Coronary artery (tissue), 2 donors: ENCODE data around the gene SEC14L1.
"Not testable (repeated sequence)": the region's sequence is repeated elsewhere in the genome, so short reads cannot be mapped to it uniquely, and the experiment has no call there.

Experiments
- DNase-seq: peaks from one replicate; pipeline ENCODE4 v3.0.0-alpha.2; 2017; ENCODE audit warnings: low spot score
- H3K27ac ChIP-seq, 2 donors: fragments of 200-600 bp; sonication (generic); one replicate each; pipeline ENCODE4 v1.5.1; 2016 to 2019
- H3K4me3 ChIP-seq: fragments of 200-600 bp; sonication (generic); 2 replicates; pipeline ENCODE4 v1.5.1; 2016; ENCODE audit warnings: mild to moderate bottlenecking, moderate library complexity
- TF ChIP-seq, protein P1 (sequence below): fragments of 200-600 bp; sonication (generic); IDR thresholded peaks from one replicate; pipeline ENCODE4 v1.5.1; 2019; ENCODE audit warnings: antibody characterized with exemption

The SEC14L1 gene

DNA sequence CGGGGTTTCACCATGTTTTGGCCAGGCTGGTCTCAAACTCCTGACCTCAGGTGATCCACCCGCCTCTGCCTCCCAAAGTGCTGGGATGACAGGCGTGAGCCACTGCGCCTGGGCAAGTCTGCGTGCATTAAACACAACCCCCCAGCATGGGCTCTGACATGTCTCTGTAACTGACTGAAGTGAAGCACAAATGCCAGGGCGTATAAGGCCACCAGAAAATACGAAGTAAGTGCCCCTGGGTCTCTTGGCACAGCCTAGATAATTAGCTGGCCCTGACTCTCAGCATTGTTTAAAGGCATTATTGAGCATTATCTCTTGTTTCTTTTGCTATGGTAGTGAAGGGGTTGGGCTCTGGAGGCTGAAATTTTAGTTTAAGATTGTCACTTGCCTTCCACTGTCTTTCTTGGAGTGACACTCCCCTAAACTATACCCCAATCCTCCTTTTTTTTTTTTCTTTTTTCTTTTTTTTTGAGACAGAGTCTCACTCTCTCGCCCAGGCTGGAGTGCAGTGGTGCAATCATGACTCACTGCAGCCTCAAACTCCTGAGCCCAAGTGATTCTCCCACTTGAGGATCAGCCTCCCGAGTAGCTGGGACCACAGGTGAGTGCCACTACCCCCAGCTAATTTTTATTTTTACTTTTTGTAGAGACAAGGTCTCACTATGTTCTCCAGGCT is 8.2 kb upstream of the SEC14L1 start:
- Histone ChIP-seq H3K27ac (no peak overlapping the region), H3K4me3 (no peak overlapping the region)
- DNase-seq = no peak
- TF ChIP-seq, protein P1, sequence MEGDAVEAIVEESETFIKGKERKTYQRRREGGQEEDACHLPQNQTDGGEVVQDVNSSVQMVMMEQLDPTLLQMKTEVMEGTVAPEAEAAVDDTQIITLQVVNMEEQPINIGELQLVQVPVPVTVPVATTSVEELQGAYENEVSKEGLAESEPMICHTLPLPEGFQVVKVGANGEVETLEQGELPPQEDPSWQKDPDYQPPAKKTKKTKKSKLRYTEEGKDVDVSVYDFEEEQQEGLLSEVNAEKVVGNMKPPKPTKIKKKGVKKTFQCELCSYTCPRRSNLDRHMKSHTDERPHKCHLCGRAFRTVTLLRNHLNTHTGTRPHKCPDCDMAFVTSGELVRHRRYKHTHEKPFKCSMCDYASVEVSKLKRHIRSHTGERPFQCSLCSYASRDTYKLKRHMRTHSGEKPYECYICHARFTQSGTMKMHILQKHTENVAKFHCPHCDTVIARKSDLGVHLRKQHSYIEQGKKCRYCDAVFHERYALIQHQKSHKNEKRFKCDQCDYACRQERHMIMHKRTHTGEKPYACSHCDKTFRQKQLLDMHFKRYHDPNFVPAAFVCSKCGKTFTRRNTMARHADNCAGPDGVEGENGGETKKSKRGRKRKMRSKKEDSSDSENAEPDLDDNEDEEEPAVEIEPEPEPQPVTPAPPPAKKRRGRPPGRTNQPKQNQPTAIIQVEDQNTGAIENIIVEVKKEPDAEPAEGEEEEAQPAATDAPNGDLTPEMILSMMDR = no peak

DNA sequence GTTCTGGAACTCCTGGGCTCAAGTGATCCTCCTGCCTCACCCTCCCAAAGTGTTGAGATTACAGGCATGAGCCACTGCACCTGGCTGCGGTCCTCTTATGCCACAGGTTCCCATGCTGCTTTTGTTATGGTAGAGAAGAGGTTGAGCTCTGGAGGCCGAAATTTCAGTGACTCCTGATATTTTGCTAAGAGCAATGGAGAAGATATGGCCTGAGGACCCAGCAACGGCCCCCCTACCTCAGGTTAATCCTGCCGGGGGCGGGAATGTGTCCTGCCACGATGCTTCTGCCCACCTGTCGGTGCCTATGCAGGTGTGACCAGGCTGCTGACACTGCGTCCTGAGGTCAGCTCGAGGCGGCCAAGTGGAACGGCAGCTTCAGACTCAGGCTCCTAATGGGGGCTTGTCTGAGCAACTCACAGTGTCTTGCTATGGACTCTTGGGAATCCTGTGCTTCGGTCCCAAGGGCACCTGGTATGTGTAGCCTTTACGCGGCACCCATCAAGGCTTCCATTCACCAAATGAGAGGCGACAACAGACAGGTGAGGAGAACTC is 7.6 kb upstream of the SEC14L1 start:
- no peak overlapping the region for H3K4me3 ChIP-seq
- no peak for DNase-seq
- H3K27ac ChIP-seq = no peak overlapping the region
- TF ChIP-seq, protein P1 = no peak

DNA sequence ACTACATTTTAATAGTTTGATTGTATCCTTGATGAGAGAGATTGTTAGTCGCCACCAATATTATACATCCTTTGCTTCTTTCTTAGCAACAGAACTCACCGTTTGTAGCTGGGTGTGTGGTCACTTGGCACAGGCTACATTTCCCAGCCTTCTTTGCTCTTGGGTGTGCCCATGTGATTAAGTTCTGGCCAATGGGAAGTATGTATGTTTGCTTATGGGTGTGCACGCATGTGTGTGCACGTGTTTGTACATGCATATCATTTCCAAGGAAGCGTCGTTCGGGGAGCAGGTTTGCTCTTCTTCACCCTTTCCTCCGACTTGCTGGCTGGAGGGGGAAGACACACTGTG is 4.4 kb upstream of the SEC14L1 start:
- Histone ChIP-seq H3K4me3 (no peak overlapping the region), H3K27ac (no peak overlapping the region)
- DNase-seq = no peak
- TF ChIP-seq, protein P1 = no peak

DNA sequence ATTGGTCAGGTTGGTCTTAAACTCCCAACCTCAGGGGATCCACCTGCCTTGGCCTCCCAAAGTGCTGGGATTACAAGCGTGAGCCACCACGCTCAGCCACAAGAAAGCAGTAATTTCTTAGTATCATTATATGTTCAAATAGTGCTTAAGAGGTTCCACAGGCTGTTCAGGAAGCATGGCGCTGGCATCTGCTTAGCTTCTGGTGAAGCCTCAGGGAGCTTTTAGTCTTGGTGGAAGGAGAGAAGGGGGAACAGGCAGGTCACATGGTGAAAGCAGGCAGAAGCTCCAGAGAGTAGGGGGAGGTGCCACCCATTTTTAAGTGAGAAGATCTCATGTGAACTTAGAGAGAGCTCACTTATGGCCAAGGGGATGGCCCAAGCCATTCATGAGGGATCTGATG is 3.7 kb upstream of the SEC14L1 start:
- Histone ChIP-seq H3K4me3 (no peak overlapping the region), H3K27ac (no peak overlapping the region)
- DNase-seq = no peak
- TF ChIP-seq, protein P1 = no peak

DNA sequence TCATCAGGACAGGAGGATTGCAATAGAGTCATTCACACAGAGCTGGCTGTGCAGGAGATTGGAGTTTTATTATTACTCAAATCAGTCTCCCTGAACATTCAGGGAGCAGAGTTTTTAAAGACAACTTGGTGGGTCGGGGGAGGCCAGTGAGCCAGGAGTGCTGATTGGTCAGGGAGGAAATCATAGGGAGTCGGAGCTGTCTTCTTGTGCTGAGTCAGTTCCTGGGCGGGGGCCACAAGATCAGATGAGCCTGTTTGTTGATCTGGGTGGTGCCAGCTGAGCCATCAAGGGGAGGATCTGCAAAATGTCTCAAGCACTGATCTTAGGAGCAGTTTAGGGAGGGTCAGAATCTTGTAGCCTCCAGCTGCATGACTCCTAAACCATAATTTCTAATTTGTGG is 2.9 kb upstream of the SEC14L1 start:
- not testable (repeated sequence) for H3K27ac ChIP-seq, DNase-seq, H3K4me3 ChIP-seq

DNA sequence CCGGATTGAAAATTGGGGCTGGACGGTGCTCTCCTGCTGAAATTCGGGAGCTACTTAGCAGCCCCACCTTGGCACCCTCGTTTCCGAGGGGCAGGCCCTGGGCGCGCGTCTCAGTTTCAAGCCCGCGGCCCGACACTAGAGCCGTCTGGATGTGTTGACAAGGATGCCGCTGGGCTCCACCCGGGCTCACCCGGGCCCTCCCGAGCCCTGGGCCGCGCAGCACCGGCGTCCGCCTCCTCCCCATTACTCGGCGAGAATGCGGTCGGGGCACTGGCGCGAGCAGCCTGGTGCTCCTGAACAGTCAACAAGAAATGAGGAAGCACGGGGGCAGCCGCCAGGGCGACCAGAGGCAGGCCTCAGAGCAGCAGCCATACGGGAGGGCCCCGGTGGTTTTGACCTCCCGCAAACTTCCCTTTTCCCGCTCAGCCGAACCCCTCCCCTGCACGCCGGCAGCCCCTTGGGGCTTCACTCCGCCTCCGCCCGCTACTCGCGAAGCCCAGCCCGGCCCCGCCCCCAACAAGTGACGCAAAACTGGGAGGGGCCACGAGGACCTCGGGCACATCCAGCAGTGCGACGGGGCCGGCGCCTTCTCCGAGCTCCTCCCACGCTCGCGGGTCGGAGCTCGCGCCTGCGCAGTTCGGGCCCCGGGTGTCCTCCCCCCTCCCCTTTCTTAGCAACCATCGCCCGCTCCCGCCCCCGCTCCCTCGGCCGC is 447 bp upstream of the SEC14L1 start:
- TF ChIP-seq, protein P1 = no peak
- Histone ChIP-seq H3K27ac (peak overlapping the region; percentile 94 to 97), H3K4me3 (peak overlapping the region; percentile 82)
- DNase-seq = peak; percentile 99

DNA sequence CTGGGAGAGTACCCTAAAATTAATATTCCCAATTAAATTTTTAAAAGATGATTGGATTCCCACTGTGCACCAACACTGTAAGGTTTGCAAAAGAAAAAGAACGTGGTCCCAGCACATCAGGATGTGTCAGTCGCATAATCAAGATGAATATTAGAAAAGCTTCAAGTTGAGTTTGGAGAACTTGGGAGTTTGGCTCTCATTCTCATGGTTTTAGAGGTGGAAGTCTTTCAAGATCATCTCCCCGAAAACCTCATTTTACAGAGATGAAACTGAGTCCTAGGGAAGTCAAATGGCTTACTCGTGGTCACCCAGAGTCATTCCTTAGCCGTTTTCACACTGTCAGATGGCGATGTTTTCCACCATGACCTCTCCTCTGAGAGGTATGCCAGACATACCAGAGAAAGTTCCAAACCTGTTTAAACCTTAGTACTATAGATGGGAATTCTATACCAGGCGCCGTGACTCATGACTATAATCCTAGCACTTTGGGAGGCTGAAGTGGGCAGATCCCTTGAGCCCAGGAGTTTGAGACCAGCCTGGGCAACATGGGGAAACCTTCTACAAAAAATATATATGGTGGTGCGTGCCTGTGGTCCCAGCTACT is 1.2 kb downstream of the SEC14L1 start:
- TF ChIP-seq, protein P1 = no peak
- DNase-seq = no peak
- peak overlapping the region; percentile 94 to 97 for H3K27ac ChIP-seq
- peak overlapping the region; percentile 82 for H3K4me3 ChIP-seq
